Astrocyte (in vitro differentiated cells and primary cell): Measurements from ENCODE around the gene PXK. TPM values are rescaled to one million over a fixed set of nuclear protein-coding genes. Genes with fewer than 3 reads are reported as not detected.
A peak's percentile ranks its signal among the peaks of the same experiment; 100 is the strongest.

Experiments
- DNase-seq: peaks from one replicate; pipeline ENCODE4 v3.0.0-alpha.2; 2010; ENCODE audit warnings: low read depth
- FAIRE-seq: peaks from 2 replicates; lab custom pipeline; 2011; peaks lifted over from hg19 to GRCh38; lab: Jason Lieb, UNC
- H2AFZ ChIP-seq: 2 replicates; pipeline ENCODE4 v1.6.0; 2012; ENCODE audit warnings: low read depth, low read length, inconsistent platforms
- H3K27ac ChIP-seq: 2 replicates; pipeline ENCODE4 v1.5.1; 2011; ENCODE audit warnings: low read depth, low read length, inconsistent platforms
- H3K27me3 ChIP-seq: 2 replicates; pipeline ENCODE4 v1.6.0; 2011; ENCODE audit warnings: low read length, inconsistent platforms; ENCODE audit not compliant: insufficient read depth
- H3K36me3 ChIP-seq: 2 replicates; pipeline ENCODE4 v1.5.1; 2011; ENCODE audit warnings: low read length, inconsistent platforms; ENCODE audit not compliant: insufficient read depth
- H3K4me1 ChIP-seq: 2 replicates; pipeline ENCODE4 v1.5.1; 2011; ENCODE audit warnings: low read length, inconsistent platforms; ENCODE audit not compliant: insufficient read depth
- H3K4me2 ChIP-seq: 2 replicates; pipeline ENCODE4 v1.6.0; 2012; ENCODE audit warnings: low read length, inconsistent platforms
- H3K4me3 ChIP-seq: 2 replicates; pipeline ENCODE4 v1.5.1; 2011; ENCODE audit warnings: low read depth, mild to moderate bottlenecking, low read length, inconsistent platforms; ENCODE audit not compliant: insufficient read depth
- H3K79me2 ChIP-seq: 2 replicates; pipeline ENCODE4 v1.6.0; 2012; ENCODE audit warnings: mild to moderate bottlenecking, low read length, inconsistent platforms; ENCODE audit not compliant: insufficient read depth
- H3K9ac ChIP-seq: 2 replicates; pipeline ENCODE4 v1.6.0; 2012; ENCODE audit warnings: mild to moderate bottlenecking, low read length, inconsistent platforms
- H3K9me3 ChIP-seq: 2 replicates; pipeline ENCODE4 v1.5.1; 2012; ENCODE audit warnings: low read depth, mild to moderate bottlenecking, low read length, inconsistent platforms; ENCODE audit not compliant: insufficient read depth
- H4K20me1 ChIP-seq: 2 replicates; pipeline ENCODE4 v1.6.0; 2012; ENCODE audit warnings: low read length, inconsistent platforms; ENCODE audit not compliant: insufficient read depth
- H3K27ac Mint-ChIP-seq: one replicate; pipeline ENCODE4 v1.8.0; 2021; ENCODE audit warnings: mild to moderate bottlenecking, mixed read lengths; ENCODE audit not compliant: unreplicated experiment
- H3K27me3 Mint-ChIP-seq: one replicate; pipeline ENCODE4 v1.8.0; 2021; ENCODE audit warnings: low read depth, mixed read lengths; ENCODE audit not compliant: unreplicated experiment
- H3K36me3 Mint-ChIP-seq: one replicate; pipeline ENCODE4 v1.8.0; 2021; ENCODE audit warnings: low read depth, mixed read lengths; ENCODE audit not compliant: unreplicated experiment
- H3K4me1 Mint-ChIP-seq: one replicate; pipeline ENCODE4 v1.8.0; 2021; ENCODE audit warnings: low read depth, mixed read lengths; ENCODE audit not compliant: unreplicated experiment
- H3K4me3 Mint-ChIP-seq: one replicate; pipeline ENCODE4 v1.8.0; 2021; ENCODE audit warnings: mild to moderate bottlenecking, moderate library complexity, mixed read lengths; ENCODE audit not compliant: unreplicated experiment
- H3K9me3 Mint-ChIP-seq: one replicate; pipeline ENCODE4 v1.8.0; 2021; ENCODE audit warnings: mild to moderate bottlenecking, mixed read lengths; ENCODE audit not compliant: unreplicated experiment
- CTCF ChIP-seq: IDR thresholded peaks from 2 replicates; pipeline ENCODE4 v1.5.1; 2011; ENCODE audit warnings: low read depth, mild to moderate bottlenecking, inconsistent platforms, low read length, moderate library complexity; ENCODE audit not compliant: insufficient read depth
- EZH2 ChIP-seq: IDR thresholded peaks from 2 replicates; pipeline ENCODE4 v1.6.1; 2012; ENCODE audit warnings: mild to moderate bottlenecking, low read length, inconsistent platforms; ENCODE audit not compliant: insufficient read depth
- total RNA-seq: library from RNA; stranded (reverse); gene quantifications from 2 replicates; pipeline ENCODE4 v1.2.1, GENCODE V29; 2021

PXK gene
- total RNA-seq, 1 donor from 2014 or later = 10.5 TPM

GRCh38 chr3:58377750-58378149 is 45.1 kb downstream of the PXK start:
- H3K79me2 ChIP-seq = no peaks in the 10 kb centered on the region
- Mint-ChIP-seq H3K27ac (no peak overlapping the region), H3K4me3 (no peak overlapping the region), H3K27me3 (no peaks in the 10 kb centered on the region), H3K9me3 (no peaks in the 10 kb centered on the region), H3K36me3 (peaks cover 2% of the 10 kb centered on the region), H3K4me1 (peaks cover 5% of the 10 kb centered on the region)
- TF ChIP-seq EZH2 (no peak), CTCF (no peak)
- no peaks in the 10 kb centered on the region for H4K20me1 ChIP-seq
- no peak overlapping the region for H3K27ac ChIP-seq
- DNase-seq = no peak
- no peak overlapping the region for H3K4me2 ChIP-seq
- peaks cover 5% of the 10 kb centered on the region for H3K36me3 ChIP-seq
- H3K4me1 ChIP-seq = peaks cover 12% of the 10 kb centered on the region
- H2AFZ ChIP-seq = no peak overlapping the region
- H3K4me3 ChIP-seq = no peak overlapping the region
- H3K27me3 ChIP-seq = no peaks in the 10 kb centered on the region
- no peak for FAIRE-seq
- no peak overlapping the region for H3K9ac ChIP-seq
- no peaks in the 10 kb centered on the region for H3K9me3 ChIP-seq

DNA sequence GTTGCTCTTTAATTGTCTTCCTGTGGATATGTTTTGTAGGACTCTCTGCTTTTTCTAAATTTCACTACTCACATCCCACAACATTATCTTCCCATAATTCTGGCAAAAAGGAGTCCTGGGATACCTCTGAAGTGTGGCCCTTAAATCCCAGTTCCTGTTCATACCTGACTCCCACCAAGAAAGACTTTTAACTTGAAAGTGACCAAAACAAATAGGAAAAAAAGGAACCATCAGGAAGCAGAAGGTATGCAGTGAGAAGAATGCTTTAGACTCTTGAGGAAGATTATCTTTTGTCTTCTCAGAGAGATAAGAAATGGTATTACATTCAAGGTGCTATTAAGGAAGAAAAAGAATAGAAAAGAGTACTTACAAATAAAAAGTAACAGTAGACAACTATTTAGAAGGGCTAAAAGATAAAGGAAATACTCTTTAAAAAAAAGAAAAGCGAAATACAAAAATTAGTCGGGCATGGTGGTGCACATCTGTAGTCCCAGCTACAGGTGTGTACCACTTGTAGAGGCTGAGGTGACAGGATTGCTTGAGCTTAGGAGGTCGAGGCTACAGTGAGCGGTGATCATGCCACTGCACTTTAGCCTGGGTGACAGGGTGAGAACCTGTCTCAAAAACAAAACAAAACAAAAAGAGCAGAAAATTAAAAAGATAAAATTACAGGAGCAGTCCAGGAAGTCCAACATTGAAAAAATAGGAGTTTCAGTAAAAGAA is 46.8 kb downstream of the PXK start:
- FAIRE-seq = no peak
- Histone ChIP-seq H3K4me1 (peaks cover 26% of the 10 kb centered on the region), H3K4me2 (no peak overlapping the region), H3K27me3 (no peaks in the 10 kb centered on the region), H2AFZ (no peak overlapping the region), H3K79me2 (no peaks in the 10 kb centered on the region), H3K9me3 (no peaks in the 10 kb centered on the region), H3K36me3 (peaks cover 5% of the 10 kb centered on the region), H3K9ac (no peak overlapping the region), H4K20me1 (no peaks in the 10 kb centered on the region), H3K27ac (no peak overlapping the region), H3K4me3 (no peak overlapping the region)
- DNase-seq = no peak
- Mint-ChIP-seq H3K36me3 (no peaks in the 10 kb centered on the region), H3K4me3 (no peak overlapping the region), H3K4me1 (peaks cover 18% of the 10 kb centered on the region), H3K27me3 (no peaks in the 10 kb centered on the region), H3K9me3 (no peaks in the 10 kb centered on the region), H3K27ac (no peak overlapping the region)
- no peak for TF ChIP-seq EZH2
- TF ChIP-seq CTCF = no peak

DNA sequence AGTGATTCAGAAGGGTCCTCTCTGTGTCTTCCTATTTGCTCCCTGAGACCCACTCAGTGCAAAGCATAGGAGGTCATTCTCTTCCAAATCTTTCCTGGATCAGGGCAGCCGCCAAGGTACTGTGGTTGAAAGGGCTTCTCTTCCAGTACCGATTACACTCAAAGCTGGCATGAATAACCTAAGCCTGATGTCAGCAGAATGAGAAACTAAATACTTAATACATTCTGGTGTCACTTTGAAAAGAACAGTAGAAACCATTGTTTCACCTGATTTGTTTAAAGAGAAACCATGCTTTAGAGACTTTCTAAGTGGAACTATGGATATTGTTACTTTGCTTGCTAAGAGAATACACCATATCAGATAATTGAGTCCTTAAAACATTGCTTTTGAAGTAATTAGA is 50.8 kb downstream of the PXK start:
- H3K36me3 ChIP-seq = peaks cover 3% of the 10 kb centered on the region
- H3K9me3 Mint-ChIP-seq = peaks cover 2% of the 10 kb centered on the region
- H3K9me3 ChIP-seq = no peaks in the 10 kb centered on the region
- peak overlapping the region; percentile 98 for H3K27ac ChIP-seq
- peaks cover 51% of the 10 kb centered on the region for H3K4me1 ChIP-seq
- peaks cover 47% of the 10 kb centered on the region for H3K4me1 Mint-ChIP-seq
- no peaks in the 10 kb centered on the region for H3K36me3 Mint-ChIP-seq
- peak overlapping the region; percentile 76 for H3K4me2 ChIP-seq
- no peaks in the 10 kb centered on the region for H3K27me3 Mint-ChIP-seq
- no peaks in the 10 kb centered on the region for H4K20me1 ChIP-seq
- DNase-seq (peak; percentile 87), FAIRE-seq (no peak)
- no peaks in the 10 kb centered on the region for H3K79me2 ChIP-seq
- peak overlapping the region; percentile 95 for H3K27ac Mint-ChIP-seq
- no peak overlapping the region for H2AFZ ChIP-seq
- H3K4me3 Mint-ChIP-seq = peak overlapping the region; percentile 57
- no peaks in the 10 kb centered on the region for H3K27me3 ChIP-seq
- TF ChIP-seq EZH2 = no peak
- no peak for TF ChIP-seq CTCF
- peak overlapping the region; percentile 75 for H3K9ac ChIP-seq
- H3K4me3 ChIP-seq = peak overlapping the region; percentile 17
